Measurements from ENCODE around the gene FCER1G.
"Not testable (repeated sequence)": the region's sequence is repeated elsewhere in the genome, so short reads cannot be mapped to it uniquely, and the experiment has no call there.

Gene FCER1G

GRCh38 chr1:161235957-161236775 is 21.1 kb downstream of the FCER1G start:
- no peak for DNase-seq

DNA sequence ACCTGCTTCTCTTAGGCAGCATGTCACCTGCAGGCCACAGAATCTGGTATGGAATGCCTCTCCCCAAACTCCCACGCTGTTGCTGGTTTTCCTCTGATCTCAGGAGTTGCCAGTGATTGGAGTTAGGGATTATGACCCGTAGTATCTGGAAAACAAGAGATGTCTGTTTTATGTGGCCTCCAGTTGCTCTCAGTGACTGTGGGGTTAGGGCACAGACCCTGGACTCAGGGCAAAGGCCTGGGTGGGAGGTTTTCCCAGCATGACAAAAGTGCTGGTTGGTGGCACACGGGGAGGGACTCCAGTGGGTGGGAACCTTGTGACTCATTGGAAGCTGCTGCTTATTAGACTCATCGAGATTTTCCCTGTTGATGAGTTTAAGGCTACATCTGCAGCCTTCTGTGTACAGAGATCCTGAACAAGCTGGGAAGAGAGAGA is 23.0 kb downstream of the FCER1G start, which contains the start of gene NR1I3:
Gene NR1I3 (minus strand): TSS at position 165 of the 435 bp plus-strand sequence. CDS start 1,638 bp downstream, outside the sequence.
- DNase-seq: no peak

GRCh38 chr1:161241682-161242081 is 26.6 kb downstream of the FCER1G start:
- DNase-seq: no peak

GRCh38 chr1:161242313-161242712 is 27.2 kb downstream of the FCER1G start:
- no peak for DNase-seq

- no peak for DNase-seq
These were observed 29.8 kb downstream of the FCER1G start for GRCh38 chr1:161244888-161245287.

GRCh38 chr1:161250100-161250499 is 35.0 kb downstream of the FCER1G start:
- not testable (repeated sequence) for DNase-seq

DNA sequence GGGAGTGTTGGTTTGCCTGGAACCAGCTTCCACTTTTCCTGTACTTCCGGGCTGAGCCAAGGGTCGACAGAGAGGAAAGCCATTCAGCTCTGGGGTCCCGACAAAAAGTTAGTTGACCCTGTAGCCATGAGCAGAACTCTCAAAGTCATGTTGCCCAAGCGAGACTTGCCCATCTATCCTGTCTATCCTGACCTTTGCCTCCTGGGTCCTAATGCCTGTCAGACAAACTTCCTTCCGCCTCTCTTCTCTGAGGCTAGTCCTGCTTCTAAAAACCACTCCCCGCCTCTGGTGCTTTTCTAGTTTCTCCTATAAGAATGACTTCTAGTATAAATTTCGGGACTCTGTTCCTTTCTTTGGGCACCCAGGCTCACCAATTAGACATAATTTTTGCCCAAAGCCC is 35.7 kb downstream of the FCER1G start:
- DNase-seq: no peak

- no peak for DNase-seq
These were observed 36.5 kb downstream of the FCER1G start for GRCh38 chr1:161251579-161251978.

GRCh38 chr1:161255302-161255701 is 40.2 kb downstream of the FCER1G start:
- not testable (repeated sequence) for DNase-seq

DNA sequence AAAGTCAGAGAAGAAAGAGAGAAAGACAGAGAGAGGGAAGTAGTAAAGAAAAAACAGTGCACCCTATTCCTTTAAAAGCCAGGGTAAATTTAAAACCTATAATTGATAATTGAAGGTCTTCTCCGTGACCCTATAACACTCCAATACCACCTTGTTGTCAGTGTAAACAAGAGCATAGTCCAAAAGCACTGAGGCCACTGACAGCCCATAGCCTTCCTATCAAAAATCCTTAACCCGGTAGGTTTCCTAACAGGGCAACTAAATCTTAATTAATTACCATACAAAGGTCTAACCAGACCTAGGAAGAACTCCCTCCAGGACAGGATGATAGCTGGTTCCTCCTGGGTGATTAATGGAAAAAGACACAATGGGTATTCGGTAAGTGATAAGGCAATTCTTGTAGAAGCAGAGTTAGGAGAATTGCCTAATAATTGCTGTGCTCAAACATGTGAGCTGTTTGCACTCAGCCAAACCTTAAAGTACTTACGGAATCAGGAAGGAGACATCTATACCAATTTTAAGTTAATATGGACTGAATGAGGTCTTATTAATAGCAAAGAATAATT is 40.9 kb downstream of the FCER1G start:
- DNase-seq: not testable (repeated sequence)

DNA sequence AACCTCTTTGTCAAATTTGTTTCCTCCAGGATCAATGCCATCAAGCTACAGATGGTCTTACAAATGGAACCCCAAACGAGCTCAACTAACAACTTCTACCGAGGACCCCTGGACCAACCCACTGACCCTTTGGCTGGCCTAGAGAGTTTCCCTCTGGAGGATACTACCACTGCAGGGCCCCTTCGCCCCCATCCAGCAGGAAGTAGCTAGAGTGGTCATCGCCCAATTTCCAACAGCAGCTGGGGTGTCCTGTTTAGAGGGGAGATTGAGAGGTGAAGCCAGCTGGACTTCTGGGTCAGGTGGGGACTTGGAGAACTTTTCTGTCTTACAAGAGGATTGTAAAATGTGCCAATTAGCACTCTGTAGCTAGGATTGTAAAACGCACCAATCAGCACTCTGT is 42.0 kb downstream of the FCER1G start:
- DNase-seq: not testable (repeated sequence)

GRCh38 chr1:161258439-161259344 is 43.6 kb downstream of the FCER1G start, which contains the start of gene PCP4L1:
TSS of gene PCP4L1 (plus strand) at chr1:161258745. CDS start at chr1:161258975, 230 bp downstream.
- DNase-seq: peak; percentile 21 to 60

DNA sequence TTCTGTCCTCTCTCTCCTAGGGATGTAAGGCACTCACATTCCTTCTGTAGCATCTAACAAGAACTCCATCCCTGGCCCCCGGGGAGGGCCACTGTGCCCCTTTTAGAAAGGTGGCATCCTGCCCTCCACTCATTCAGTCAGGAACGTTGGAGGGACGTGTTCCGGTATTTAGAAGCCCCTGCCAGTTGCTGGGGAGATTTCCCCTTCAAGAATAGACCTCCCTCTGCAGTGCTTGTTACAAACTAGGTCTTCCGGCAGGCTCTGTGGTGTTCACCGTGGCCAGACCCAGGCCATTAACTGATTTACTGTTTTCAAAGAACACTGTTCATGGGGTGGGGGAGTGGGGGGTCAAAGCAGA is 44.2 kb downstream of the FCER1G start:
- no peak for DNase-seq

- DNase-seq: no peak
These were observed 44.7 kb downstream of the FCER1G start for GRCh38 chr1:161259765-161260164.

GRCh38 chr1:161260376-161261260 is 45.5 kb downstream of the FCER1G start:
- DNase-seq: no peak

DNA sequence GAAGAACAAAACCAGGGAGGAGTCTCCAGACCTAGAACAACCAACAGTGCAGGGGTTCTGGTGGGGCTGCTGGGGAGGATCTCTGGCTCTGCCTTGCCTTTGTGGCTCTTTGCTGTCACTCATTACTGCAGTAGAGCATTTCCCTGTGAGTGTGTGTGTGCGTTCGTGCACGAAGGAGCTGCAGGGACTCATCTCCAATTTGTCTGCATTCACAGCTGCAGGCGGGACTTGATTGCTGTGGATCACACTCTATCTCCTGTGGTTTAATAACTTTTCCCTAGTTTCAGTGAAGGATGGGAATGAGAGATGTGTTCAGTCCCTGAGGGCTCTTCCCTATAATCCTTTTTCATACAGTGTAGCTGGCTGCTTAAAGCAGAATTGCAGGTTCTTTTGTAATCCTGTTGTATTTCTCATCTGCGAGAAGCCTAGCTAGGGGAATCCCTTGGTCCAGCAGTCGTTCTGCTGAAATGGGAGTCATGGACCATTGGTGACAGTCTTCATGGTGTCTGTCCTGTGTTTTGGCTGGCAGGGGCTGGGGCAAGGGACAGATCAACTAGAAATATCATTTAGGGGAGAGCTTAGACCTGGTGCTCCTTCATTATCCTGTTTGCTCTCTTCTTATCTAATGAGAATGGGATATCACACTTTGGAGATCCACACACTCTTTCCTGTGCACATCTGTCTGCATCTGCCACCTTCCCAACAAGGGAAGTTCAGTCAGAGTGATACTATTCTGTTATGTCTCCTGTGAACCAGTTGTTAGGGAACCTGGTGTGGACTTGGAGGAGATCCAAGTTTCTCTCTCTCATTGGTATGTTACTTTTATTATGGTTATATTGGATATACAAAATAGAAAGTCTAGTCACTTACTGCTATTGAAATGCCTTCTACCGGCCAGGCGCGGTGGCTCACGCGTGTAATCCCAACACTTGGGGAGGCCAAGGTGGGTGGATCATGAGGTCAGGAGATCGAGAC is 46.5 kb downstream of the FCER1G start:
- no peak for DNase-seq

GRCh38 chr1:161265305-161265704 is 50.2 kb downstream of the FCER1G start:
- no peak for DNase-seq

DNA sequence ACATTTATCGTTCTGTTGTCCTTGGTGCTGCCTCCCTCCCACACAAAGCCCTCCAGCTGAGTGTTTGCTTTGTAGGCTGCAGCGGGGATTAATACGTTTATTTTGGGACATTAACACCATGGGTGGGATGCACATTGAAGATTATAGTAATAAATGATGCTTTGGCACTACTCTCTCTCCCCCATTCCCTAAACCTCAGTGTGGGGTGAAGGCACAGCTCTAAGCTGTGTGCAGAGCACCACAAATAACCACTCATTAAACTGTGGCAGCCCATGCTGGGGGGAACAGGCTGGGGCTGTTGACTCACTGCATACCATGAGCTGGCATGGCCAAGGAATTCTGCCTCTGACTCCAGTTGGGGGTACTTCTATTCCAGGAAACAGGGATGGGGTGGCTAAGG is 51.1 kb downstream of the FCER1G start:
- no peak for DNase-seq

DNA sequence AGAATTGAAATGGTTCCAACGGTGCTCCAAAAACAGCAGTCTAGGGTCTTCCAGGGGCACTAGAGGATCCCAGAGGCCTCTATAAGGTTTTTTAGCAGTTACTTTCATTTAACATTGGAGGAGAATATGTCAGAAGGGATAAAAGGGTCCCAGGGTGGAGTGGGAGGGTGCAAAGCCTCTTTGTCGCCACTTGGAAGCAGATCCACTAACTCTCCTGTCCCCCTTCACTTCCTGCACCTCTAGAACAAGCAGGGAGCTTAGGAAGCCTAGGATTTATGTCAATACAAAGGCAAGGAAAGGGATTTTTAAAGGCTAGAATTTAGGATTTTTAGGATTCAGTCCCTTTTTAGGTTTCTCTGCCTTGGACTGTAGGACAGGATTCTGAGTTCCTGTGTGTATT is 51.7 kb downstream of the FCER1G start:
- no peak for DNase-seq

GRCh38 chr1:161267321-161267720 is 52.2 kb downstream of the FCER1G start:
- DNase-seq: no peak

Measured in NCI-H1930 (cell line).